Transverse colon (tissue), 4 donors: ENCODE data around the gene BMPR1B.

Experiments used
- POLR2AphosphoS5 ChIP-seq, 3 donors: sonication (generic); formaldehyde crosslinking; IDR thresholded peaks; one replicate each; pipeline ENCODE4 v1.6.1; 2016; ENCODE audit warnings: antibody characterized with exemption in 3 of 3
- TF ChIP-seq, protein P1 (sequence below), 5 experiments: fragments of 200-600 bp in 3 of 5; fragments of 450-650 bp in 2 of 5; sonication (generic) in 3 of 5; IDR thresholded peaks; 1 replicate in 2 of 5; 2 replicates in 3 of 5; pipeline ENCODE4 v1.5.1; 2016 to 2017; ENCODE audit warnings: antibody characterized with exemption in 5 of 5, inconsistent platforms in 3 of 5, mild to moderate bottlenecking in 2 of 5, moderate library complexity in 1 of 5

DNA sequence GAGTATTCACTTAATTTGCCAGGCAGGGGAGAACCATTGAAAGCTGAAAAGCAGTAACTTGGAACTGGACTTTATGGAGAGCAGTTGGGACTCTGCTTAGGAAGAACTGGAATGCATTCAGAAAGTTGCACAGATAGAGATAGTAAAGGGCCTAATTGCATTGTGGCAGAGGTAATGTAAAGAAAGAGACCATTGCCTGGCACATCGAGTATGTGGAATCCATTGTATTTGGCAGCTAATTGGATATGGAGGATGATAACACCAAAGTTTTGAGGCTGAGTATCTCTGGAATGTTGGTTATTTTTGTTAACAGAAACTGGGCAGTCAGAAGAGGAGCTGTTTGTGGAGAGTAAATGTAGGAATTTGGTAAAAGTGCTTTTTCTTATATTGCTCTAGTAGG, 169.9 kb downstream of the BMPR1B start:
- TF ChIP-seq, protein P1, sequence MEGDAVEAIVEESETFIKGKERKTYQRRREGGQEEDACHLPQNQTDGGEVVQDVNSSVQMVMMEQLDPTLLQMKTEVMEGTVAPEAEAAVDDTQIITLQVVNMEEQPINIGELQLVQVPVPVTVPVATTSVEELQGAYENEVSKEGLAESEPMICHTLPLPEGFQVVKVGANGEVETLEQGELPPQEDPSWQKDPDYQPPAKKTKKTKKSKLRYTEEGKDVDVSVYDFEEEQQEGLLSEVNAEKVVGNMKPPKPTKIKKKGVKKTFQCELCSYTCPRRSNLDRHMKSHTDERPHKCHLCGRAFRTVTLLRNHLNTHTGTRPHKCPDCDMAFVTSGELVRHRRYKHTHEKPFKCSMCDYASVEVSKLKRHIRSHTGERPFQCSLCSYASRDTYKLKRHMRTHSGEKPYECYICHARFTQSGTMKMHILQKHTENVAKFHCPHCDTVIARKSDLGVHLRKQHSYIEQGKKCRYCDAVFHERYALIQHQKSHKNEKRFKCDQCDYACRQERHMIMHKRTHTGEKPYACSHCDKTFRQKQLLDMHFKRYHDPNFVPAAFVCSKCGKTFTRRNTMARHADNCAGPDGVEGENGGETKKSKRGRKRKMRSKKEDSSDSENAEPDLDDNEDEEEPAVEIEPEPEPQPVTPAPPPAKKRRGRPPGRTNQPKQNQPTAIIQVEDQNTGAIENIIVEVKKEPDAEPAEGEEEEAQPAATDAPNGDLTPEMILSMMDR (IDR thresholded peaks at IDR 0.05), result no peak
- TF ChIP-seq POLR2AphosphoS5 (IDR thresholded peaks at IDR 0.05), result no peak
